Prostate gland (tissue), 2 donors: ENCODE measurements around the gene CAND1.

Source experiments
- CTCF ChIP-seq, 4 experiments: fragments of 200-600 bp in 2 of 4; fragments of 450-650 bp in 2 of 4; sonication (generic) in 2 of 4; IDR thresholded peaks; 1 replicate in 3 of 4; 2 replicates in 1 of 4; pipeline ENCODE4 v1.5.1; 2016 to 2019; ENCODE audit warnings: antibody characterized with exemption in 4 of 4, mild to moderate bottlenecking in 2 of 4, moderate library complexity in 2 of 4
- POLR2A ChIP-seq: fragments of 450-650 bp; IDR thresholded peaks from one replicate; pipeline ENCODE4 v1.6.1; 2016; ENCODE audit warnings: antibody characterized with exemption, mild to moderate bottlenecking

- no peak for TF ChIP-seq POLR2A
- TF ChIP-seq CTCF (IDR thresholded peaks at IDR 0.05): no peak
These were observed 93.4 kb downstream of the CAND1 start for GRCh38 chr12:67362526-67362925.
